ENCODE measurements around the gene ZNF292. TPM values are rescaled to one million over a fixed set of nuclear protein-coding genes. Genes with fewer than 3 reads are reported as not detected.

Gene ZNF292
- total and polyA plus RNA-seq, 4 donors, result 4.6 to 116 (median 16.5) TPM

DNA sequence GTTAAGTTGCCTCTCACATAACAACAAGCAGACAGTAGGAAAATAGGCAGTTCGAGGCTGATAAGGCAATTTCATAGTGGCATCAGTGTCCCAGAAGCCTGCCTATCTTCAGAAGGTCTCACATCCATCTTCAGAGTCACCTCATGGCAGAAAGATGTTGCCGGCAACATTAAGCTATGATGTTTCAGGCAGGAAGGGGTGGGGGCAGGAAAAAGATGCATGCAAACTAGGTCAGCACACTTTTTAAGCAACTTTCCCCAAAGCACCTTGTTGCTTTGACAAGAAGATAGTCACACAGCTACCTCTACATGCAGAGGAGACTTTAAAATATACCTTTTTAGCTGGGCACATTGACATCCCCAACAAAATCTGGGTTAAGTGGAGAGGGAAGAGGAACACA, 123.8 kb downstream of the ZNF292 start:
- H3K27ac ChIP-seq (ENCODE audit: low read depth in 1 of 2, low read length in 1 of 2), result no peak overlapping the region
- ATAC-seq (ENCODE audit: insufficient read depth, low FRiP score) (no peak), DNase-seq (no peak)
- no peaks in the 10 kb centered on the region for H3K27me3 ChIP-seq (ENCODE audit: control insufficient read depth in 3 of 3, insufficient read depth in 3 of 3, low read length in 2 of 3)
- H3K9ac ChIP-seq (ENCODE audit: insufficient read depth in 1 of 2, low read length in 2 of 2), result no peak overlapping the region
- no peaks in the 10 kb centered on the region for H3K9me3 ChIP-seq (ENCODE audit: control insufficient read depth in 4 of 4, insufficient read depth in 3 of 4, low read length in 3 of 4)
- no peaks in the 10 kb centered on the region for H3K36me3 ChIP-seq (ENCODE audit: control insufficient read depth in 4 of 4, insufficient read depth in 4 of 4, low read length in 4 of 4)
- TF ChIP-seq, protein P1, sequence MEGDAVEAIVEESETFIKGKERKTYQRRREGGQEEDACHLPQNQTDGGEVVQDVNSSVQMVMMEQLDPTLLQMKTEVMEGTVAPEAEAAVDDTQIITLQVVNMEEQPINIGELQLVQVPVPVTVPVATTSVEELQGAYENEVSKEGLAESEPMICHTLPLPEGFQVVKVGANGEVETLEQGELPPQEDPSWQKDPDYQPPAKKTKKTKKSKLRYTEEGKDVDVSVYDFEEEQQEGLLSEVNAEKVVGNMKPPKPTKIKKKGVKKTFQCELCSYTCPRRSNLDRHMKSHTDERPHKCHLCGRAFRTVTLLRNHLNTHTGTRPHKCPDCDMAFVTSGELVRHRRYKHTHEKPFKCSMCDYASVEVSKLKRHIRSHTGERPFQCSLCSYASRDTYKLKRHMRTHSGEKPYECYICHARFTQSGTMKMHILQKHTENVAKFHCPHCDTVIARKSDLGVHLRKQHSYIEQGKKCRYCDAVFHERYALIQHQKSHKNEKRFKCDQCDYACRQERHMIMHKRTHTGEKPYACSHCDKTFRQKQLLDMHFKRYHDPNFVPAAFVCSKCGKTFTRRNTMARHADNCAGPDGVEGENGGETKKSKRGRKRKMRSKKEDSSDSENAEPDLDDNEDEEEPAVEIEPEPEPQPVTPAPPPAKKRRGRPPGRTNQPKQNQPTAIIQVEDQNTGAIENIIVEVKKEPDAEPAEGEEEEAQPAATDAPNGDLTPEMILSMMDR (IDR thresholded peaks at IDR 0.05; ENCODE audit: control extremely low read depth, extremely low read depth), result no peak
- 46 to 68% methylated on average over 2 of the region's 2 CpGs for WGBS, 2 donors
- H3K4me1 ChIP-seq (ENCODE audit: control insufficient read depth in 5 of 5, insufficient read depth in 5 of 5, low read length in 5 of 5), result no peaks in the 10 kb centered on the region
- H3K4me3 ChIP-seq, result no peak overlapping the region

DNA sequence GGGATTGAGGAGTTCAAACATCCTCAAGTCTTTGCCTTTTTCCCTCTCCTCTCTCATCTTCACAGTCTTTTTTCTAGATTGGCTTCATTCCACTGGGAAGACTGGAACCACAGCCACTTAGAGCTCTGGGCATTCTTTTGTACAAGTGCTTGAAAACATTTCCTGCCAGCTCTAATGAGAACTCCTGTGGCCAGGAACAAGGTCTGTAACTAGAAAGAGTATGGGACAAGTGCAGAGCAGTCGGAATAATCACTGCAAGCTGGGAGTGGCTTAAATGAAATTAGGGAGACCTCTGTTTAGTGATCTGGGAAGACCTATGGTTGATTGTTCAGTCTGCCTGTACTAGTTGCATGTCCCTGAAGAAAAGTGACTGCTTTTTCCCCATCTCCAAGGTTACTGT, 126.1 kb downstream of the ZNF292 start:
- Histone ChIP-seq H3K27ac (ENCODE audit: low read depth in 1 of 2, low read length in 1 of 2) (no peak overlapping the region), H3K4me1 (ENCODE audit: control insufficient read depth in 5 of 5, insufficient read depth in 5 of 5, low read length in 5 of 5) (no peaks in the 10 kb centered on the region), H3K4me3 (no peak overlapping the region), H3K27me3 (ENCODE audit: control insufficient read depth in 3 of 3, insufficient read depth in 3 of 3, low read length in 2 of 3) (no peaks in the 10 kb centered on the region), H3K9ac (ENCODE audit: insufficient read depth in 1 of 2, low read length in 2 of 2) (no peak overlapping the region), H3K9me3 (ENCODE audit: control insufficient read depth in 4 of 4, insufficient read depth in 3 of 4, low read length in 3 of 4) (no peaks in the 10 kb centered on the region), H3K36me3 (ENCODE audit: control insufficient read depth in 4 of 4, insufficient read depth in 4 of 4, low read length in 4 of 4) (no peaks in the 10 kb centered on the region)
- DNase-seq (peak in 1 of 3 donors; percentile 28), ATAC-seq (ENCODE audit: insufficient read depth, low FRiP score) (no peak)
- 53 to 84% methylated on average over 1 of the region's 1 CpG for WGBS, 2 donors
- TF ChIP-seq, protein P1 (IDR thresholded peaks at IDR 0.05; ENCODE audit: control extremely low read depth, extremely low read depth), result no peak

DNA sequence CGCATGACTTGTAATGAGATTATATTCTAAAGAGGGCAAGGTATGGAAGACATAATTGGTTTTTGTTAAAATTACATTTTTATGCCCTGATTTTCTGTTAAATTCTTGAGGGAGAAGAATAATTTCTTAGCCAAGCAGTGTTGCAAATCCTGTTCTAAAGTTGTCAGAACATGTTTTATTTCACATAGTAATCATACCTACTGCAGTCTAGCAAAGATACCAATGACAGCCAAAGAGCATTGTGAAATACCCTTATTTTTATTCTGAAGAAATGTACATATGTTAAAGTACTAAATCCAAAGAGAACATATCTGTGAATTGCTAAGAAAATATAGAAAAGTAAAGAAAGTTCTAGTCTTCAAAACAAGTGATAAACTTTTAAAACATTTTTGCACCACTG, 127.4 kb downstream of the ZNF292 start:
- no peaks in the 10 kb centered on the region for H3K9me3 ChIP-seq (ENCODE audit: control insufficient read depth in 4 of 4, insufficient read depth in 3 of 4, low read length in 3 of 4)
- no peaks in the 10 kb centered on the region for H3K4me1 ChIP-seq (ENCODE audit: control insufficient read depth in 5 of 5, insufficient read depth in 5 of 5, low read length in 5 of 5)
- H3K36me3 ChIP-seq (ENCODE audit: control insufficient read depth in 4 of 4, insufficient read depth in 4 of 4, low read length in 4 of 4), result no peaks in the 10 kb centered on the region
- no peak overlapping the region for H3K4me3 ChIP-seq
- no peak overlapping the region for H3K27ac ChIP-seq (ENCODE audit: low read depth in 1 of 2, low read length in 1 of 2)
- WGBS, 2 donors, result 98 to 100% methylated on average over 1 of the region's 1 CpG
- no peak for ATAC-seq (ENCODE audit: insufficient read depth, low FRiP score)
- TF ChIP-seq, protein P1 (IDR thresholded peaks at IDR 0.05; ENCODE audit: control extremely low read depth, extremely low read depth), result no peak
- no peaks in the 10 kb centered on the region for H3K27me3 ChIP-seq (ENCODE audit: control insufficient read depth in 3 of 3, insufficient read depth in 3 of 3, low read length in 2 of 3)
- peak in 1 of 3 donors; percentile 27 for DNase-seq
- no peak overlapping the region for H3K9ac ChIP-seq (ENCODE audit: insufficient read depth in 1 of 2, low read length in 2 of 2)

DNA sequence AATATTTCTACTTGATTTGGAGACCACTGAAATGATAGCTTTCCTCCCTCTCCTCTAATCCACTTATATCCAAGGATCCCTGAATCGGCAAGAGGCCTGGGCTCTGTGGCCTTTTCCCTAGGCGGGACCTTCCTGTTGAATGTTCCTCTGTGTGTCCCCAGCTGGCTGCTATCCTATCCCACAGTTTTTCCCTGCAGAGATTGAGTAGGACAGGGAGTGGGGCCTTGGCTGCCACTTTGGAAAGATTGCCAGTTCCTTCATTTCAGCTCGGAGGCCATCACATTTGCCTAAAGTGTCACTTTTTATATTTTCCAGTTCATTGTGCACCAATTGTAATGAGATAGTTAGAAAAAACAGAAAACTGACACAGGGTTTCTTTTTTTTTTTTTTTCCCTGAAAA, 128.1 kb downstream of the ZNF292 start:
- WGBS, 2 donors, result 76 to 83% methylated on average over 3 of the region's 3 CpGs
- no peak for ATAC-seq (ENCODE audit: insufficient read depth, low FRiP score)
- Histone ChIP-seq H3K4me3 (no peak overlapping the region), H3K4me1 (ENCODE audit: control insufficient read depth in 5 of 5, insufficient read depth in 5 of 5, low read length in 5 of 5) (no peaks in the 10 kb centered on the region), H3K27me3 (ENCODE audit: control insufficient read depth in 3 of 3, insufficient read depth in 3 of 3, low read length in 2 of 3) (no peaks in the 10 kb centered on the region), H3K9ac (ENCODE audit: insufficient read depth in 1 of 2, low read length in 2 of 2) (no peak overlapping the region), H3K27ac (ENCODE audit: low read depth in 1 of 2, low read length in 1 of 2) (no peak overlapping the region), H3K36me3 (ENCODE audit: control insufficient read depth in 4 of 4, insufficient read depth in 4 of 4, low read length in 4 of 4) (no peaks in the 10 kb centered on the region), H3K9me3 (ENCODE audit: control insufficient read depth in 4 of 4, insufficient read depth in 3 of 4, low read length in 3 of 4) (no peaks in the 10 kb centered on the region)
- no peak for DNase-seq
- TF ChIP-seq, protein P1 (IDR thresholded peaks at IDR 0.05; ENCODE audit: control extremely low read depth, extremely low read depth), result no peak
